SKM-1 treated with dmso at 0.1 percent for 144 hours (cell line): ENCODE measurements around the gene TMEM108.

Experiments
- DNase-seq: peaks from one replicate; lab custom pipeline; 2025; ENCODE audit not compliant: unreplicated experiment; lab: John Stamatoyannopoulos, UW

The TMEM108 gene

DNA sequence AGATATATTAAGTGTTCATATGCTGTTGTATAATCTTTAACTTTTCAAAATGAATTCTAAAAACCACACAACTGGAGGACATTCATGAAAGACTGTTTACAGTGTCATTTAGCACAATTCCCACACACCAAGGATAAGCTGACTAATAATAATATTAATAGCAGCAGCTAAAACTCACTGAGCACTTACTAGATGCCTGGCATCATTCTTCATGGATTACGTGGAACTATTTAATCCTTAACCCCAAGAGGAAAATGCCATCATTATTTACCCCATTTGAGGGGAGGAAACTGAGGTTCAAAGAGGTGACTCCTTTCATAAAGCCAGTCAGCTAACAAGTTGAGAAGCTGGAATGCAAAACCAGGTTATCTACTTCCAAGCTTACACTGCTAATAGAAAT lies 77.0 kb downstream of the TMEM108 start:
- DNase-seq = no peak

DNA sequence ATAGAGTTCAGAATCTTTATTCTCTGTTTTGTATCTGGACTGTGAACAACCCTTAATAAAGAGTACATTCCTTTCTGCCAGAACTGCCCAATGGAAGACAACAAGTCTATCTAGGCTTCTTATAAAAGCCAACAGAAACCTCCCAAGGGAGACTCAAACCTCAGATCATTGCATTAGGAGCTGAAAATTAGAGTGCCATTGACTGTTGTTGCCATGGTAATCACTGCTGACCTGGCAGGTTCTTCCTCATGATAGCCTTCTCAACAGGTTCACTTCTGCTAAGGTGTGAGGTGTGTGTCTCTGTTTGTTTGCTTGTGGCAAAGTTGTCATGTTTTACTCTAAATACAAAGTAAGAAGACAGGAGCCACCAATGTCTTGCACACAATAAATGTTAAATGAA lies 79.2 kb downstream of the TMEM108 start:
- no peak for DNase-seq

DNA sequence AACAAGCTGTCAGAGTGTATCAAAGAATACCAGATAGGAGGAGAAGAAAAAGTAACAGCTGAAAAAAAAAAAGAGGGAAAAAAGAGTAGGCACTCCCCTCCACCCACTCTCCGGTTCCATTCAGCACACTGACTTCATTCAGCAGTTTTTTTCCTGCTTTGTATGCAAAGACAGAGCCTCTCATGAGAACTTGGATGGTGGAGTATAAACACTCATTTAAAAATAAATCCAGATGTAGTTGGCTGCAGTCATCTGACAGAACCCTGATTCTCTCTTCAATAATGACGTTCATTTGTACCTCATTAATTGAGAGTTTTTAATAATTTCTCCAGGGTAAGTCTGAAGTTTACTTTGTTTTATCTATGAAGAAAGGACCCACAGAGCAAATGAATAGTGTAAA lies 81.0 kb downstream of the TMEM108 start:
- DNase-seq = no peak

DNA sequence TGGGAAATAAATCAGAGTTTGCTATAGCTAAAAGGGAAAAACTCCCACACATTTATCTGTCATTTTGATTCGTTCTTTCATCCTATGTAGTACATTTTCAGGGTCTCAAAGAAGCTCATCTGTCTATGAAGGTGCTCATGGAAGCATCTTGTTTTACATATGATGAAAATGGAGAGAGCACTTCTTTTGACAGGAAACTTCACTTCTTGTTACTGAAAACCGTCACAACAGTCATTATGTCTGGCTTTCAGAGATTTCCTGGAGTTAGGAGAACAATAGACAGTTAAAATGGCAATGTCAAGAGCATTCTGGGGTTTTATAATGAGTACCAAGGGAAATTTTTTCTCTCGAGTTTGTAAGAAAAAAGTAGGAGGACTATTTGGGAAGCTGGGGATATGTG lies 83.3 kb downstream of the TMEM108 start:
- no peak for DNase-seq

DNA sequence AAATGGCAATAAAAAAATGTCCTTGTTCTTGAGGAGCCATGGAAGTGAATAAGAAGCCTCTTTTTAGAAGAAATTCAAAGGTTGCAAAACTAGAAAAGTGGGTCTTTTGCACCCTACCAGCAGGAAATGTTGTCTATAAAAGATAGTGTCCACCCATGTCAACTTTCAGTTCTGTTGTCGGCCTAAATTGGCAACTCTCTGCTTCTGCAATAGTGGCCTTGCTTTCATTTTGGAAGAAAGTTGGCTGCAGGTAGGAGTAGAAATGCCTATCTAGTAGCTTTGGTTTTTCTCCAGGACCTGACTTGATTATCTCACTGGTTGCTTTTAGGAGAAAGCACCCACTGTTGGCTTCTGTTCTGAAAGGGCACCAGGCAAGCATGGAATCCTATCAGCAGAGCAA lies 85.4 kb downstream of the TMEM108 start:
- DNase-seq = no peak

DNA sequence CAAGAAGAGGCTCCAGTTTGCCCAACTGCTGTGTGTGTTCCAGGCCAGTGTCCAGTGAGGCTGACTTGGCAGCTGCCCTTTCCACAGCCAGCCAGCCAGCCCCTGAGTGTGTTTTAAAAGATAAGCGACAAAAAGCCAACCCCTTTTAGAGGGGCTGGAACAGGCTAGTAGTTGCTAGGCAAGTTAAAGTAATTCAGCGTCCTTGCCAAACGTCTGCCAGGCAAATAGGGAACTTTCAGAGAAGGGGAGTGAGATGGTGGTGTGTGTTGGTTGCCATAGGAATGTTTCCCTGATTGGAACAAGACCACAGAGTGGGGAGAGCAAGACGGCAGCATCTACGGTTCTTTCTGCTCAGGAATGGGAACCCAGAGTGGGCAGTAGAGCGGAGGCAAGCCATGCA lies 86.3 kb downstream of the TMEM108 start:
- DNase-seq = no peak

DNA sequence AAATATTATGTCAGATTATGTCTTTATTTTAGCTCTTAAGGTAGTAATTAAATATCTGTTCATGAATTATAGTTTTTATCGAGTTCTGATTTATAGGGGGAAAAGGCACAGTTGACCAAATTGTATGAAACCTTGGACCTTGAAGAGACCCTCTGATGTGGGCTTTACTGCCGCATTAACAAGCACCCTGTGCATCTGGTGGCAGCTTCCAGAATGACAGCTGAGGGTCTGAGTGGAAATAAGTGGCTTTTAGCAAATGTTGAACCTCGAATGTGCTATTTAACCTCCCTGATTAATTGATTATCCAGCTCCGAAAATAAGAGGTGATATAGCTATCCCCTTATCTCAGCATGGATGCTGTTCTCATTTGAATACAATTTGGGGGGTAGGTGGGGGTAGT lies 87.0 kb downstream of the TMEM108 start:
- DNase-seq = no peak

DNA sequence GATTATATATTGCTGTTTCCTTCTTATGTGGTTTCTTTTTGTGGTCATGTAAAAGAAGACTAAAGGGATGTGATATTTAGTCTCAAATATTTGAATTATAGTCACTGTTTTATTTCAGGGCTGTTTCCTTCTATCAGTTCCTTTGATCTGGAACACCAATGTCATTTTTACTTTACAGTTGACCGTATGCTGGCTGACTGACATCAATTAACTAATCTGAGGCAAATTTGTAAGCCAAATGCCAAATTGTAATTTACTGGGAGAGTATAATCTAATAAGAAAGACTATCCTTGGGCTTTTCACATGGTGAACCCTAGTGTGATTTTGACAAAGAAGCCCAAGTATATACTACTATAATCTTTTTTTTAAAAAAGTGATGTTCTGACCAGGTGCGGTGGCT lies 87.6 kb downstream of the TMEM108 start:
- no peak for DNase-seq

DNA sequence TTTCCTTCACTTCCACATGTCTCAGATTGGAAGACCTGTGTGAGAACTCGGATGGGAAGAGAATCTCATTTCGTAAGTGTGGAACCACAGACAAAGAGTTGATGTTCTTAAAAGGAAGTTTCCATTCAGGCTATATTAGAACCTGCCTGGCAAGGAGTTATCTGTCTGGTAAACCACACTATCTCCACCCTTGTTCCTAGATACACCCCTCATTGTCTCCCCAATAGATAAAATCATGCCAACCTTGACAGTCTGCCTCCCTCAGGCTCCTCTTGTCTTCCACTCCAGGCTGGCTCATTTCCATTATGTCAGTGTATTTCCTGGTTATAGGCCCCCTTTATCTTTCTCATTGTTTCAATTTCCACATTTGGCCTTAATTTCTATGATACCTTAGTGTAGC lies 89.2 kb downstream of the TMEM108 start:
- DNase-seq = no peak

DNA sequence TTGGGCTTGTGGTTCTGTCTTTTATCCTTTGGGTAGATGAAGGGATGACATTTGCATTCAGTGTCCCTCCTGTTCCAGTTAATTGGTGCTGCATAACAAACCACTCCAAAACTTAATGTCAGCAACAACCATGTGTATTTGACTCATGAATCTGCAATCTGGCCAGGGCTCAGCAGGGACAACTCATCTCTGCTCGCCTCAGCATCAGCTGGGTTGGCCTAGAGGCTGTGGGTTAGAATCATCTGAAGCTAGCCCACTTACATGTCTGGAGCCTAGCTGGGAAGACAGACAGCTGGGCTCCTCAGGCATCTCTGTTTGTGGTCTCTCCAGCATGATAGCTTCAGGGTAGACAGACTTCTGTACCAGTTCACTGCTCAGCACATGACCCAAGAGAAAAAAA lies 92.0 kb downstream of the TMEM108 start:
- DNase-seq = no peak

DNA sequence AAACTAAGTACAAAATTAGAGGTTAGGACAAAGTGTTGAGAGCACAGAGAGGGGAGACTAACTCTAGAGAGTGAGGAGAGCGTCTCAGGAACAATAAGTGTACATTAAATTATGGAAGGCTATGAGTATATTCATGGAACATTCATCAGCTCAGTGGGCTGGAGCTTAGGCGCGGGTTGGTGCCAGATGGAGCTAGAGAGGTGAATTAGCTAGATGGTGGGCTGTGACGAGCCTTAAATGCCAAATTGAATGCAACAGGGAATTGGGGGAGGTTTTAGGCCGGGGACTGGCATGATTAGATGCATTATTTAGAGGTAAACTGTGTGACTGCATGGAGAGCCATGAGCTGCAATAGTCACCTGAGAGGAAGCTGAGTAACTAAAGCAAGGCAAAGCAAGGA lies 97.1 kb downstream of the TMEM108 start:
- DNase-seq = no peak

DNA sequence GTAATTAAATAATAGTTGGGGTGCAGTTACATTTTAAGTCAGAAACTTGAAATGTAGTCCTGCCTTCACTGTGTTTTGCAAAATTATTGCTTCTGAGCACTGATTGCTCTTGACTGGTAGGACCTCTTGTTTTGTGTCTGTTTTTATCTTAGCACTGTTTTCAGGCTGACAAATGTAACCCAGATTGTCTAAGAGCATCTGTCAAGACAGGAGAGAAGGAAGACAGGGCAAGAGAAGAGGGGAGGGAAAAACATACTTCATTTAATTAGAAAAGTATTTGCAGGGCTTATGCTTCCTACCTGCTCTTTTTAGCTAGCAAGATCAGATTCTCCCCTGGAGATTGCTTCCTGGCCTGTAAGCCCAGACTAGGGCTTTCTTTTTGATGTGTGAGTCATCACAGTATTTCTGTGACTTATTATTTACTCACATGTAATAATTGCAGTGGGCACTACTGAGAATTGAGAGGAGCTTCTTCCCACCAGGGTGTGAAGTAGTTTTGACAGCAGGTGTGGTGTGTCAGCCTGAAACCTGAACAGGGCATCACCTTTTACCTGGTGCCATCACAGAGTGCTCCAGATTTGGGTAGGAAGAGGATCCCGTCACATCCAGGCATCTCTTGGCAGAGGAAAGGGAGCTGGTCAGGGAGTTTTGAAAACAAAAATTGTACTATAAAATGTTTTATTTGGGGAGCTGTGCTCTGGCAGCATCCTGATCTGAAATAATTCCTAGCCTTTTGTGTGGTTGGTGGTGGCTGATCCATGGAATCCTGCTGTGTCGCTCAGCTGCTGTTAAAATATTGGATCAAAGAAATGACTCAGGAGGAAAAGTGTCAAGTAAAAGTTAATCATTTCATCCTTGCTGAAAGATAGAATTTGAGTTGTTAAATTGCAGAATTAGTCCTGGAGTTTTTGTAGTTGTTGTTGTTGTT lies 98.2 kb downstream of the TMEM108 start:
- DNase-seq = no peak

DNA sequence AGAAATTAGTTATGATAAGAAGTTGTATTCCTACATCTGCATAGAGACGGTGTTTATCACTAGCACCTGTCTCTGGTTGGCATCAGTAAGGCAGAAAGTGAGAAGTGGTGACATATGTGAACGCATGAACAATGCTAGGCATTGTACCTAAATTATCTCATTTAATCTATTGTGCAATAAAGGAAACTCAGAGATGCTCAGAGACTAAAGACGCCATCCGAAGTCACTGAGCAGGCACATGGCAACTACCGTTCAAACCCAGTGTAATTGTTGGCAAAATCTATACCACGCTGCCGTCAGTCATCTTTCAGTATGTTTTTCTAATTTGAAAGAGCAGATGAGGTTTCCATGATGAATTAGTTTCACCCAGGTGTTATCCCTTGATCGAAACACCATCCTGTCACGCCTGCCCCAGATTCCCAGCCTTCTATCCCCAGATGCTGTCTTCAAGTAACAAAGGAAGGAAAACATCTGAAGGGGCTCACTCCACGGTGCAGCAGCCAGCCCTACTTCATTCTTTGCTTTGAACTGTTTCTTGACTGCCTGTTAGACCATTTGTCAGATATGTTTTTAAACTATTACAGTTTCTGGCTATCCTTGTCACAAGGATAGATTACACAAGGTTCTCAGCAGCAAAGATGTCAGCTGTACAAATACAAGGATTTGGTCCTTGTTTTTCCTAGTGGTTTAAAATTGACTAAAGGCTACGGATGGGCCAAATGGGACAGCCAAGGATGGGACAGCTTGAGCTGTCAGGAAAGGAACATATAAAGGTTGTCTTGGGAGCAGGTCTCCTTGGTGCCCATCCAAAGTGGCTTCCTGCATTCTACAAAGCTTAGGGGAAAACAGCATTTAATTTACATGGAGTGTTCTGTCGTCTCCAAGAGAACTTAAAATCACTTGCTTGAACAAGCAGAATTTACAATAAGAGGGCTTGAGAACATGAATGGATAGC lies 99.1 kb downstream of the TMEM108 start:
- no peak for DNase-seq

DNA sequence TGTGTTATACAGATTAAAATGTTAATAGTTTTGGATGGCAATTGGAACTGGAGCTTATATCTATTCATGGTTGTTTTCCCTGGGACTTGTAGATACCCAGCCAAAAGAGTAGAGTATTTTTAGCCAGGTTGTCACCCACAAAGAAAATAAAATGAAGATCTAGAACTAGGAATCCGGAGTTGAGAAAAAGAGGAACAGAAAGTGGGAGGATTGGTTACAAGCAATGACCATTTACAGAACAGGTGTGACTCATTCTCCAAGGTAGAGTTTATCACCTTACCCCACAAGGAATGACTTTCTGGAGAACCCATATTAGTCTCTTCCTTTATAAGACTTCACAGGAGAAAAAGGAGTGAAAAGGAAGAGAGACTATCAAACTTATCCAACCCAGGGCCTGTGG lies 99.8 kb downstream of the TMEM108 start:
- no peak for DNase-seq

DNA sequence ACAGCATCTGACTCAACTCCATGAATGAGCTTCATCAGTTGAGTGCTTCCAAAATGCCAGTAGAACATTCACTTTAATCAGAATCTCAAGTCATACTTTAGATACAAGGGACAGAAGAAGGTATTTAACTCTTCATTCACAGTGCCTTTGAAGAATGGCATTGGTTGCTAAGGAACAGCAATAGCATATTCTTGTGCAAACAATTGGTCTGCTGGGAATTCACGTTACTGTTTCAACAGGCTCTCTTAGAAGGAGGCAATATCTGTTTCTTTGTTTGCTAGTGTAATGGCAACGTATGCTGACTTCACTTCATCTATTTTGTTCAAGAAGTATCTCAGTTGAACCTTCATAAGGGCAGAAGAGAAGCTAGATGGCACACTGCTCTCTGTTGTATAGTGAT lies 113.9 kb downstream of the TMEM108 start:
- DNase-seq = no peak

DNA sequence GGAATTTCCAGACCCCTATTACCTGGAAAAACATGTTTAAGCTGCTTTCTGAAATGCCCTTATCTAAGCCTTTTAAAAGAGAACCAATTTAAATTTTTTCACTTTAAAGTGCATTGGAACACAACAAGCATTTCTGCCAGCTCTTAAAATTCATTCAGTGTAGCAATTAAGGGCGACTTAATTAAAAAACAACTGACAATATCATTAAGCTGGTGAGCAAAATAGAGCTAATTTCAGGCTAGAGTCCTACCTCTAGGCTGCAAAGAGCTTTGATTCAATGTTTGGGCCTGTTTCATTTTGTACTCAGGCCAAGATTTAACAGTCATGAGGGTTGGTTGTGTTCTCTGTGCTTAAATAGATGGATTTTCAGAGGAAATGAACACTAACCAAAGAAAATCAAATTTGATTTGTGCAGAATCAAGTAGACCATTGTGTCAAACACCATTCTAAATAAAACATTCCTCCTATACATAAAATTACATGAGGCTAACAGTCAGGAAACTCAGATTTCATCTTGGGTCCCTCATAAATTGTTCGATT lies 114.6 kb downstream of the TMEM108 start:
- no peak for DNase-seq

DNA sequence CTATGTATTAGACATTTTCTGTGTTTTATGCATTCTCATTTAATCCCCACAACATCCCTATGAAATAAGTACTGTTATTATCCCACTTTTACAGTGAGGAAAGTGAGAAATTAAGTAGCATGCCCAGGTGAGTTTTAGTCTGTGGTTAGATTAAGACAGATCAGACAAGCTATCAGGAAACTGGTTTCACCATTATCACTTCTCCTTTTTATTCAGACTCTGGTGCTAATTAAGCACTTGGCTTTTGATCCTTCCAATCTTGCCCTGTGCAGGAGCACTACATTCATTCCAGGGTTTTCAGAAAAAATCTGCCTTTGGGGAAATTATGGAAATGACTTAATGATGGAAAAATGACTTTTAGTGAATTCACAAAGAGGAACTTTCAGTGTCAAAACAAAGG lies 115.2 kb downstream of the TMEM108 start:
- peak; percentile 3 for DNase-seq

DNA sequence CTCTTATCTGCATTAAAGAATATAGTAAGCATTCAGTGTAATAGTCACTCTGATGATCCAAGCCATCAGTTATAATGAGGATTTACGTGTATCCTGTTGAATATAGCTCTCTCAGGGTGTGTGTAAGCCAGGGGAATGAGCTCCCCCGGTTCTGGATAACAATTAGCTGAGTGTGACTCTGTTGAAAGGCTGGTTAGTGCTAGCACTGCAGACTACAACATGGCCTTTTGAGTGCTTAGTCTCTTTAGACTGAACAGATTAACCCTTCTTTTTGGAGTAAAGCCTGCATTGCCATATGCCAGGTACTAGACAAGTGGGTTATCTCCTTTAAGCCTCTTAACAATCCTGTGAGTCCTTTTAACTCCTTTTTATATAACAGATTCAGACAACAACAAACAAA lies 119.5 kb downstream of the TMEM108 start:
- no peak for DNase-seq

DNA sequence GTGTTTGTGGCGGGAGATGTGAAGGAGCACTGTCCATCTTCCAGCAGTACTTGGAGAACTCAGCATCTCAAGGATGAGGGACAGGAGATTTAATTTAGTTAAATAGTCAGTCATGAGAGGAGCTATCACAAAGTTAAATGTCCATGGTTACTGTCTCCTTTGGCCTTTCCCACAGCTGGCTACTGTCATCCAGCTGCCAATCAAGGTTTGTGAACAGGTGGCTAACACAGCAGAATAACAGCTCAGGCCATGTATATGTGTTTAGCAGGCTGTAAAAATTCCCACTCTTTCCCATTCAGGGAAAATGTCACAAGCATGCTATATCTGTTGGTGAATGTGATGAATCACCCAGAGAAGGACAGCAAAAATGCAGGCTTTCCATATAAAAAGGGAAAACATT lies 120.5 kb downstream of the TMEM108 start:
- DNase-seq = no peak

DNA sequence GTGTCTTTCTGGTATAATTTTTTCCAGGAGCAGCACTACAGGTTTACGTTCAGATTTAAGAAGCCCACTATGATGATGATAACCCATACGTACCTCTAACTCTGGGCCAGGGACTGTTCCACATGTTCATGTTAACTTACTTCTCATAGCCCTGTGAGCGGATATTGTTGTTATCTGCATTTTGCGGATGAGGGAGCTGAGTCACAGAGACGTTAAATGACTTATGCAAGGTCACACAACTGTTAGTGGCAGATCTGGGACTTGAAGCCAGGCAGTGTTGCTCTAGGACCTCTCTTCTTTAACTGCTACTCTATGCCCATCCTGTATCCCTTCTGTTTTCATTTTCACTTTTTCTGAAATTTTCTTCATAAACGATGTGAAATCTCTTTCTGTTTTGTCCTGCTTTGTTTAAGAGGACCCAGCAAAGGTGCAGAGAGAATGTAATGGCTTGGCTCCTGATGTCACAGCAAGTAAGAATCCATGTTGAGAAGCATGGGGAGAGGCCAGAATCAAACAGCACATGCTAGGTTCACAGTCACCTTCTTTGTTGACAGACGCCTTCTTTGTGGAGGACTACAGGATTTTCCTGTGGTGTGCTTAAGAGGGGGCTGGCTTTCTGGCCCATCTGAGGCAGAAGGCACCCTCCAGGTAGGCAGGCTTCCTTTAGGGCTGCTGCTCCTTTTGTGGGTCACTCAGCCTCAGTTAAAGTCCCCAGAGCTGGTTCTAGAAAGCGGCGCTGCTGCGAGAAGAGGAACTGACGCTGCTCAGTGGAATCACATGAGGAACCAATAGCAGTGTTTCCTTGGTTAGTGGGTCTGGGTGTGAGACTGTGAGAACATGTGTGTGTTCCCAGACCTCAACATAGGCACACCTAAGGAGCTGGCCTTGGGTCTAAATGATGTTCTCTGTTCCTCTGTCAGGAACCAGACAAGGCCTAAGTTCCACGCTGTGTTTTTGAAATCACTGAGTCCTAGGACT lies 121.6 kb downstream of the TMEM108 start:
- DNase-seq = no peak

DNA sequence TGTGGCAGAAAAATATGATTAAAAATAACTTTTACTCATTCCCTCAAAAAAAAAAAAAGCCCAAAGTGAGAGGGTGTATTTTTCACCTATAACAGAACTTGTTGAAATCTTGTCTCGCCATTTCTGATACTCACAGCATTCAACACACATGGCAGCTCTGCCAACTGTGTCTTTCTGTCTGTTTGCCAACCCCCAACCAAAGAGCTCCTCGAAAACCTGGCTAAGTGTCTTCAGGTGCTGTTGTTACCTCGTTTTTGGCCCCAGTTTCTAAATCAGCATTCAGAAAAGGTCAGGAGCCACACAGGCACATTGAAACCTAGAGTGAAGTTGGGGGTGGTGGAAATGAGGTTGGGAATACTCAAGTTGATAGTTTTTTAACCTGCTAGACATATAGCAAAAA lies 123.5 kb downstream of the TMEM108 start:
- no peak for DNase-seq
